Measurements from ENCODE around the gene ZNF316.

Gene ZNF316

DNA sequence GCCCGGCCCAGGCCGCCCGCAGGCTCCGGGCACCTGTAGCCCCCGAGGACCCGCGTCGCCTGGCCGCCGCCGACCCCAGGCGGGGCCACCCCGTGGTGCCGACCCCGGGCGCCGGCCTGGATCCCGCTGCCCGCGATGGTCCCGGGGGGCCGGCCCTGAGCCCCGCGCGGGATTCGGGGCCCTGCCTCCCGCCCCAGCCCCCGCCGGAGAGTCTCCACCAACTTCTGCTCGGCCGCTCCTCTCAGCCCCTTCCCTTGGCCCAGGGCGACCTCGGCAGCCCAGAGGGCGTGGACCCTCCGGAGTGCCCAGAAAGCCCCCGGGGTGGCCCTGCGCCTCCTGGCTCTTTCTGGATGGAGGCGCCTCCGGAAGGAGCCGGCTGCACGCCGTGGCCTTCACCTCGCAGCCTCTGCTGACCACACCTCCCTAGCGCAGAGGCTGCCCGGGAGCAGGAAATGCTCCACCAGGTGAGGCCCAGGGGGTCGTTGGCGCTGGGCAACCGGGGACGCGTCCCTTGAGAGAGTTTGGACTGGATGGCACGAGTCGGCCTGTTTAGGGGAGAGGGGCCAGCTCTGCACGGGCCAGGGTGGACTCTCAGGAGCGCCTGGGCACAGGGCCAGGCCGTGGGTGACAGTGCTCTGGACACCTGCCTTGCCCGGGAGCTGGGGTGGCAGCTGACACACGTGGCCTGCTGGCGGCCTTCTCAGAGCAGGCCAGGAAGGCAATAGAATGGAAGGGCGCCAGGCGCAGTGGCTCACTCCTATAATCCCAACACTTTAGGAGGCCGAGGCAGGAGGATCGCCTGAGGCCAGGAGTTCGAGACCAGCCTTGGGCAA lies 21.2 kb upstream of the ZNF316 start:
- TF ChIP-seq FOXP2 (optimal IDR thresholded peaks at IDR 0.05; ENCODE audit: borderline replicate concordance, extremely low read depth, extremely low read length, insufficient read depth) (no peak), SIN3A (IDR thresholded peaks at IDR 0.05; ENCODE audit: borderline replicate concordance, insufficient read depth, low read length) (no peak), POLR2AphosphoS5 (IDR thresholded peaks at IDR 0.05; ENCODE audit: low read depth, low read length) (no peak), TAF1 (IDR thresholded peaks at IDR 0.05; ENCODE audit: borderline replicate concordance, insufficient read depth, low read length) (no peak)
- TF ChIP-seq, protein P1, sequence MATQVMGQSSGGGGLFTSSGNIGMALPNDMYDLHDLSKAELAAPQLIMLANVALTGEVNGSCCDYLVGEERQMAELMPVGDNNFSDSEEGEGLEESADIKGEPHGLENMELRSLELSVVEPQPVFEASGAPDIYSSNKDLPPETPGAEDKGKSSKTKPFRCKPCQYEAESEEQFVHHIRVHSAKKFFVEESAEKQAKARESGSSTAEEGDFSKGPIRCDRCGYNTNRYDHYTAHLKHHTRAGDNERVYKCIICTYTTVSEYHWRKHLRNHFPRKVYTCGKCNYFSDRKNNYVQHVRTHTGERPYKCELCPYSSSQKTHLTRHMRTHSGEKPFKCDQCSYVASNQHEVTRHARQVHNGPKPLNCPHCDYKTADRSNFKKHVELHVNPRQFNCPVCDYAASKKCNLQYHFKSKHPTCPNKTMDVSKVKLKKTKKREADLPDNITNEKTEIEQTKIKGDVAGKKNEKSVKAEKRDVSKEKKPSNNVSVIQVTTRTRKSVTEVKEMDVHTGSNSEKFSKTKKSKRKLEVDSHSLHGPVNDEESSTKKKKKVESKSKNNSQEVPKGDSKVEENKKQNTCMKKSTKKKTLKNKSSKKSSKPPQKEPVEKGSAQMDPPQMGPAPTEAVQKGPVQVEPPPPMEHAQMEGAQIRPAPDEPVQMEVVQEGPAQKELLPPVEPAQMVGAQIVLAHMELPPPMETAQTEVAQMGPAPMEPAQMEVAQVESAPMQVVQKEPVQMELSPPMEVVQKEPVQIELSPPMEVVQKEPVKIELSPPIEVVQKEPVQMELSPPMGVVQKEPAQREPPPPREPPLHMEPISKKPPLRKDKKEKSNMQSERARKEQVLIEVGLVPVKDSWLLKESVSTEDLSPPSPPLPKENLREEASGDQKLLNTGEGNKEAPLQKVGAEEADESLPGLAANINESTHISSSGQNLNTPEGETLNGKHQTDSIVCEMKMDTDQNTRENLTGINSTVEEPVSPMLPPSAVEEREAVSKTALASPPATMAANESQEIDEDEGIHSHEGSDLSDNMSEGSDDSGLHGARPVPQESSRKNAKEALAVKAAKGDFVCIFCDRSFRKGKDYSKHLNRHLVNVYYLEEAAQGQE (IDR thresholded peaks at IDR 0.05; ENCODE audit: insufficient read depth in 1 of 2, low read depth in 2 of 2, low read length in 2 of 2), result no peak

DNA sequence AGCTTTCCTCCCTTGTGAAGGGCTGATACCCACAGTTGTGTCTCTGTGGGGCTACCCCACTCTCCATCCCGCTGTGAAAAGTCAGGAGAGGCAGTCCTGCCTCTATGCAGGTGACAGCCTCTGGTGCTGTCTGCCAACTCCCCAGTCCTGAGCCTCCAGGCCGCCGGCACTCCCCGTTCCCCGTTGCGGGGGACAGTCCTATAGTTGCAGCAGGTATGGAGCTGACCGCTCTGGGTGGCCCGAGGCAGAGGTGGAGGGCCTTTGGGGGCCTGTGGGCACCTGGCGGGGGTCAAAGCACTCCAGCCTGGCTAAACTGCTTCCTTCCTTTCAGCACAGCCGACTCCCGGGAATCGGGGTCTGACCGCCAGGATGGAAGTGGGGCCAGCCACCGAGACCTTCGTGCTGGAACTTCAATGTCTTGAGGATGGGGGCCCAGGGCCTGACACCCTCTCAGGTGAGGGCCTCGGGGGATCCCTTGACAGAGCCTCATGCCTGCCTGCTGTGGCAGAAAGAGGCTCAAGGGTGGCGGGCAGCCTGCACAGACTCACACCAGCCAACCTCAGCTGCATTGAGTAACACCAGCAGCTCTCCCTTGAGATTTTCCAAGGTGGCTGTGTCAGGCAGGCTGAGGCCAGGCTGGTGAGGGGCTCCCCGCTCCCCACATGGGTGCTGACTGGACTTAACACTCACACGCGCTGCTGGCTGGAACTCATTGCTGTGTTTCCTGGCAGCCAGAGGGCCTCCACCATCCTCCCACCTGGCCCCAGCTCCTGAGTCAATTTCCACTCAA lies 20.1 kb upstream of the ZNF316 start:
- no peak for TF ChIP-seq SIN3A (IDR thresholded peaks at IDR 0.05; ENCODE audit: borderline replicate concordance, insufficient read depth, low read length)

DNA sequence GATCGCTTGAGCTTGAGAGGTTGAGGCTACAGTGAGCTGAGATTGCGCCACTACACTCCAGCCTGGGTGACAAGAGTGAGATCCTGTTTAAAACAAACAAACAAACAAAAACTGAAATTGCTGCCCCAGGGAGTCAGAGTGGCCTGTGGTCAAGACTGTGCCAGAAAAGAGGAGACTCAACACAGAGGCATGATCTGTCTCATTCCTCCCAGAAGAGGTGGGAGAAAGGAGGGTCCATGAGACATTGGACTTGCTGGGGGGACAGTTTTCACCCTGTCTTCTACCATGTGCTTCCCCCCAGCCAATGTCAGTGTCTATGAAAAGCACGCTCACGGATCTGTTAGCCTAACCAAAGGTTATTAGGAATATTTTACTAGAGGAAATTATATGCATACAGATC lies 18.5 kb upstream of the ZNF316 start:
- TF ChIP-seq SIN3A (IDR thresholded peaks at IDR 0.05; ENCODE audit: borderline replicate concordance, insufficient read depth, low read length) (no peak), POLR2AphosphoS5 (IDR thresholded peaks at IDR 0.05; ENCODE audit: low read depth, low read length) (no peak), TAF1 (IDR thresholded peaks at IDR 0.05; ENCODE audit: borderline replicate concordance, insufficient read depth, low read length) (no peak), FOXP2 (optimal IDR thresholded peaks at IDR 0.05; ENCODE audit: borderline replicate concordance, extremely low read depth, extremely low read length, insufficient read depth) (no peak)
- TF ChIP-seq, protein P1 (IDR thresholded peaks at IDR 0.05; ENCODE audit: insufficient read depth in 1 of 2, low read depth in 2 of 2, low read length in 2 of 2), result no peak

DNA sequence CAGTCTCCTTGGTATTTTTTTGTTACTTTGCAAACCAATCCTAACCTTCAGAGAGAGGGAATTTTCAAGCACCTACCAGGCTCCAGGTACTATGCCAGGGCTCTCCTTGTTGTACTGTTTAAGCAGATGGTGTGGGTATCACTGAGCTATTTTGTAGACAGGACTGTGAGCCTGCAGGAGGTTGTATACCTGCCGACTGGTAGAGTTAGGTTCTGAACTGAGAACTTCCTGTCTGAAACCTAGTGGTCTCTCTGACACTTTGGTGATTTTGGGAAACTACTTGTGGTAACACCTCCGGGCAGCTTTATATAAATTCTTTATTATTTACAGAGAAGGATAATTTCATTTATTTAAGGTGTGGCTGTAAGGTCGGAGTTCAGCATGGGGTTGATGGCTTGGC lies 17.2 kb upstream of the ZNF316 start:
- TF ChIP-seq FOXP2 (optimal IDR thresholded peaks at IDR 0.05; ENCODE audit: borderline replicate concordance, extremely low read depth, extremely low read length, insufficient read depth) (no peak), POLR2AphosphoS5 (IDR thresholded peaks at IDR 0.05; ENCODE audit: low read depth, low read length) (no peak), SIN3A (IDR thresholded peaks at IDR 0.05; ENCODE audit: borderline replicate concordance, insufficient read depth, low read length) (no peak), TAF1 (IDR thresholded peaks at IDR 0.05; ENCODE audit: borderline replicate concordance, insufficient read depth, low read length) (no peak)
- TF ChIP-seq, protein P1 (IDR thresholded peaks at IDR 0.05; ENCODE audit: insufficient read depth in 1 of 2, low read depth in 2 of 2, low read length in 2 of 2), result no peak

DNA sequence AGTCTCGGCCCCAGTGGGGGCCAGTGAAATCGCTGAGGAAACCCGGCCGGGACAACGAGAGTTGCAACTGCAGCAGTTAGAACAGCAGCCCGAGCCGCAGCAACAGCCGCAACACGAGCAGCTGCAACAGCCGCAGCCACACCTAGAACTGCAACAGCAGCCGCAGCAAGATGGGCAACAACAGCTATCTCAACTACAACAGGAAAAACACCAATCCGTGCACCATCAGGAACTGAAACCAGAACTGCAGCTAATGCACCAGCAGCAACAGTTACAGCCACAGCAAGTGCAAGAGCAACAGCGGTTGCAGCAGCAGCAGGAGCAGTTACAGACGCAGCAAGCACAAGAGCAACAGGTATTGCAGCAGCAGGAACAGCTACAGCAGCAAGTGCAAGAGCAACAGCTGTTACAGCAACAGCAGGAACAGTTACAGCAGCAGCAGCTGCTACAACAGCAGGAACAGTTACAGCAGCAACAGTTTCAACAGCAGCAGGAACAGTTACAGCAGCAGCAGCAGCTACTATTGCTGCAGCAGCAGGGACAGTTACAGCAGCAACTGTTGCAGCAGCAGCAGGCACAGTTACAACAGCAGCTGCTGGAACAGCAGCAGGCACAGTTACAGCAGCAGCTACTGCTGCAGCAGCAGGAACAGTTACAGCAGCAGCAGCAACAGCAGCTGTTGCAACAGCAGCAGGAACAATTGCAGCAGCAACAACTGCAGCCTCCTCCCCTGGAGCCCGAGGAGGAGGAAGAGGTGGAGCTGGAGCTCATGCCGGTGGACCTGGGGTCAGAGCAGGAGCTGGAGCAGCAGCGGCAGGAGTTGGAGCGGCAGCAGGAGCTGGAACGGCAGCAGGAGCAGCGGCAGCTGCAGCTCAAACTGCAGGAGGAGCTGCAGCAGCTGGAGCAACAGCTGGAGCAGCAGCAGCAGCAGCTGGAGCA lies 15.7 kb upstream of the ZNF316 start:
- TF ChIP-seq FOXP2 (optimal IDR thresholded peaks at IDR 0.05; ENCODE audit: borderline replicate concordance, extremely low read depth, extremely low read length, insufficient read depth), result peak; percentile 74
- TF ChIP-seq POLR2AphosphoS5 (IDR thresholded peaks at IDR 0.05; ENCODE audit: low read depth, low read length), result no peak
- TF ChIP-seq, protein P1 (IDR thresholded peaks at IDR 0.05; ENCODE audit: insufficient read depth in 1 of 2, low read depth in 2 of 2, low read length in 2 of 2), result no peak
